ENCODE data around the gene PDLIM4. TPM values are rescaled to one million over a fixed set of nuclear protein-coding genes. Genes with fewer than 3 reads are reported as not detected.

Gene PDLIM4
- total RNA-seq, 2 experiments from 2014 or later = not detected

DNA sequence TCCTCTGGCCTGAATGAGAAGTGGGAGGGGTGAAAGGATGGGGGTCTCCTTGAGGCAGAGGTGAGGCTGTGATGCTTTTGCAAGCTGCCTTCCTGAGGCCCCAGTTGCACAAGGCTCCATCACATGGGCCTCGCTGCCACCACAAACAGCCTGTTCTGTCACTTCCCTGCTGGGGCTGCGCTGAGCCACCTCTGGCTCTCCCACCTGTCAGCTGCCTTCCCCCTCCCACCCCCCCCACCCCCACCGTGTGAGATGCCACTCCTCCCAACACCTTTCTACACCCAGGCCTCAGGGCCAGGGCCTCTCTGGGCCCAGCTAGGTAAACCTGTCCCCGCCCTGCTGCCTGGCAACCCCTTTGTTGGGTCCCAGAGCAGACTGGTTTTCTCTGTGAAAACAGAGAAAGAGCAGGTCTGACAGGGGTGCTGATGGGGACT, 4.5 kb upstream of the PDLIM4 start:
- Histone ChIP-seq H4K20me1 (ENCODE audit: insufficient read depth, low read length) (no peaks in the 10 kb centered on the region), H3K4me3 (ENCODE audit: low read depth, low read length, poor library complexity, severe bottlenecking) (no peak overlapping the region), H3K4me2 (ENCODE audit: low read length) (no peak overlapping the region), H3K36me3 (ENCODE audit: insufficient read depth, low read length) (no peaks in the 10 kb centered on the region), H3K79me2 (ENCODE audit: insufficient read depth, low read depth, low read length) (no peaks in the 10 kb centered on the region), H3K9me2 (ENCODE audit: insufficient read depth, low read length) (no peaks in the 10 kb centered on the region), H3K9me3 (ENCODE audit: low read length) (no peaks in the 10 kb centered on the region), H3K27ac (ENCODE audit: low read depth, low read length, poor library complexity, severe bottlenecking) (no peak overlapping the region), H2AFZ (ENCODE audit: low read length) (no peak overlapping the region), H3K4me1 (ENCODE audit: insufficient read depth, low read length, poor library complexity, severe bottlenecking) (no peaks in the 10 kb centered on the region)
- TF ChIP-seq, protein P1, sequence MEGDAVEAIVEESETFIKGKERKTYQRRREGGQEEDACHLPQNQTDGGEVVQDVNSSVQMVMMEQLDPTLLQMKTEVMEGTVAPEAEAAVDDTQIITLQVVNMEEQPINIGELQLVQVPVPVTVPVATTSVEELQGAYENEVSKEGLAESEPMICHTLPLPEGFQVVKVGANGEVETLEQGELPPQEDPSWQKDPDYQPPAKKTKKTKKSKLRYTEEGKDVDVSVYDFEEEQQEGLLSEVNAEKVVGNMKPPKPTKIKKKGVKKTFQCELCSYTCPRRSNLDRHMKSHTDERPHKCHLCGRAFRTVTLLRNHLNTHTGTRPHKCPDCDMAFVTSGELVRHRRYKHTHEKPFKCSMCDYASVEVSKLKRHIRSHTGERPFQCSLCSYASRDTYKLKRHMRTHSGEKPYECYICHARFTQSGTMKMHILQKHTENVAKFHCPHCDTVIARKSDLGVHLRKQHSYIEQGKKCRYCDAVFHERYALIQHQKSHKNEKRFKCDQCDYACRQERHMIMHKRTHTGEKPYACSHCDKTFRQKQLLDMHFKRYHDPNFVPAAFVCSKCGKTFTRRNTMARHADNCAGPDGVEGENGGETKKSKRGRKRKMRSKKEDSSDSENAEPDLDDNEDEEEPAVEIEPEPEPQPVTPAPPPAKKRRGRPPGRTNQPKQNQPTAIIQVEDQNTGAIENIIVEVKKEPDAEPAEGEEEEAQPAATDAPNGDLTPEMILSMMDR (conservative IDR thresholded peaks at IDR 0.05; ENCODE audit: low read length) = no peak
- TF ChIP-seq EZH2phosphoT487 (IDR thresholded peaks at IDR 0.05; ENCODE audit: borderline replicate concordance, low read depth, low read length) = no peak
- no peak for DNase-seq (ENCODE audit: low spot score)
- ChIA-PET POLR2A (no interaction called here), CTCF (ENCODE audit: unreplicated experiment) (interaction anchor here (0.6 kb wide), 1 partner anchor 19 kb away, joined by 3 read pairs; no protein-coding TSS in a partner anchor)
- BruUV-seq (replicated peaks) = no TSS peak
- intact Hi-C loops (cut with micrococcal nuclease; ENCODE audit: unreplicated experiment) = no loop called here

DNA sequence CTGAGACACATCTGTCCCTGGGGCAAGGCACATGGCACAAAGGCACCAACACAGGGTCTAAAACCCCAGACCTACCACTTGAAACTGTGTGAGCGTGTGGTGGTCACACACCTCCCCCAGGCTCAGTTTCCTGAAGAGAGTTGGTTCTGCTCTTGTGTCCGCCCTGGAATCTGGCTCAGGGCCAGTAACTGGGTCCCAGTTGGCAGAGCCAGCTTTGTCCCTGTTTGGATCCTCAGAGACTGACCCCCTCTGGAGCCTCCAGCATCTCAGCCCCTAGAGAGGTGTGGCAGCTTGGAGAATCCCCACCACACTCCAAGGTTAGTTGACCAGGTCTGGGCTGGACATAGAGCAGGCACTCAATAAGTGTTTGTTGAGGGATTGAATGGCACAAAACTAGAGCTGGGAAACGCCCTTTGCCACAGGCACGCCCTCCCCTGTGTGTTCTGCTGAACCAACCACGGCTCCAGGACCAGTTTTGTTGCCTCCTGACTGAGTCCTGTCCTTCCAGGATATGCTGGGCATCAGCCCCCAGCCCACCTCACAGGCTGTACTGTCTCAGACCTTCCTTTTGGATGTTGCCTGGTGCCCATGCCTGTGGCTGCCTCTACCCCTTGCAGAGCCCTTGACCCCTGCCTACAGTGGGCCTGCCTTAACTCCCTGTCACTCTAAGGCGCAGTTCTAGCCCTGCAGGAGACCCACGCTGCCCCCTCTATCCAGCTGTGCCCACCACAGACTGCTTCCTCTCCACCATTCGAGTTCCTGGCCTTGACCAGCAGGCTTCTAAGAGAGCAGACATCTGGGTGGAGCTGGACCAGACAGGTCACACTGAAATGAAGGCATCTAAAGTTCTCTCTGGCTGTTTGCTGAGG, 3.8 kb upstream of the PDLIM4 start:
- no peak overlapping the region for H2AFZ ChIP-seq (ENCODE audit: low read length)
- no peak overlapping the region for H3K27ac ChIP-seq (ENCODE audit: low read depth, low read length, poor library complexity, severe bottlenecking)
- CTCF ChIA-PET (ENCODE audit: unreplicated experiment) = interaction anchor here (0.6 kb wide), 1 partner anchor 18 kb away, joined by 3 read pairs; no protein-coding TSS in a partner anchor
- no peak overlapping the region for H3K4me3 ChIP-seq (ENCODE audit: low read depth, low read length, poor library complexity, severe bottlenecking)
- no peaks in the 10 kb centered on the region for H3K9me3 ChIP-seq (ENCODE audit: low read length)
- intact Hi-C loops (cut with micrococcal nuclease; ENCODE audit: unreplicated experiment) = no loop called here
- no peaks in the 10 kb centered on the region for H3K4me1 ChIP-seq (ENCODE audit: insufficient read depth, low read length, poor library complexity, severe bottlenecking)
- no peaks in the 10 kb centered on the region for H3K9me2 ChIP-seq (ENCODE audit: insufficient read depth, low read length)
- no peak overlapping the region for H3K4me2 ChIP-seq (ENCODE audit: low read length)
- H4K20me1 ChIP-seq (ENCODE audit: insufficient read depth, low read length) = no peaks in the 10 kb centered on the region
- DNase-seq (ENCODE audit: low spot score) = no peak
- no peaks in the 10 kb centered on the region for H3K36me3 ChIP-seq (ENCODE audit: insufficient read depth, low read length)
- no peaks in the 10 kb centered on the region for H3K79me2 ChIP-seq (ENCODE audit: insufficient read depth, low read depth, low read length)
- TF ChIP-seq EZH2phosphoT487 (IDR thresholded peaks at IDR 0.05; ENCODE audit: borderline replicate concordance, low read depth, low read length) = no peak
- TF ChIP-seq, protein P1 (conservative IDR thresholded peaks at IDR 0.05; ENCODE audit: low read length) = no peak
- no TSS peak for BruUV-seq (replicated peaks)
- POLR2A ChIA-PET = interaction anchor here (0.7 kb wide), 1 partner anchor 133 kb away, joined by 3 read pairs; no protein-coding TSS in a partner anchor

Data from OCI-LY7 (cell line).